ENCODE results near the gene SMARCA2.

The SMARCA2 gene

GRCh38 chr9:2043243-2043642, 28.1 kb downstream of the SMARCA2 start:
- DNase-seq: no peak

GRCh38 chr9:2043881-2044462, 28.8 kb downstream of the SMARCA2 start:
- no peak for DNase-seq

GRCh38 chr9:2047144-2047671, 32.1 kb downstream of the SMARCA2 start:
- no peak for DNase-seq

GRCh38 chr9:2047916-2048315, 32.8 kb downstream of the SMARCA2 start:
- no peak for DNase-seq

GRCh38 chr9:2050236-2050635, 35.1 kb downstream of the SMARCA2 start:
- no peak for DNase-seq

GRCh38 chr9:2053883-2054845, 39.0 kb downstream of the SMARCA2 start:
- DNase-seq: no peak

GRCh38 chr9:2055203-2055658, 40.1 kb downstream of the SMARCA2 start:
- DNase-seq: no peak

GRCh38 chr9:2059274-2059929, 44.3 kb downstream of the SMARCA2 start:
- DNase-seq: no peak

- DNase-seq: no peak
Observed at GRCh38 chr9:2060424-2060823, 45.3 kb downstream of the SMARCA2 start.

- DNase-seq: no peak
Observed at GRCh38 chr9:2065704-2066103, 50.6 kb downstream of the SMARCA2 start.

- DNase-seq: no peak
Observed at GRCh38 chr9:2066312-2067273, 51.4 kb downstream of the SMARCA2 start.

GRCh38 chr9:2072752-2073405, 57.7 kb downstream of the SMARCA2 start:
- no peak for DNase-seq

- DNase-seq: no peak
Observed at GRCh38 chr9:2082772-2083171, 67.6 kb downstream of the SMARCA2 start.

- no peak for DNase-seq
Observed at GRCh38 chr9:2083479-2083878, 68.3 kb downstream of the SMARCA2 start.

GRCh38 chr9:2085716-2086115, 70.6 kb downstream of the SMARCA2 start:
- no peak for DNase-seq

- no peak for DNase-seq
Observed at GRCh38 chr9:2086116-2086515, 71.0 kb downstream of the SMARCA2 start.

GRCh38 chr9:2086971-2087370, 71.8 kb downstream of the SMARCA2 start:
- no peak for DNase-seq

- DNase-seq: no peak
Observed at GRCh38 chr9:2087500-2088313, 72.6 kb downstream of the SMARCA2 start.

GRCh38 chr9:2093920-2094597, 78.9 kb downstream of the SMARCA2 start:
- DNase-seq: no peak

GRCh38 chr9:2096376-2096970, 81.3 kb downstream of the SMARCA2 start:
- no peak for DNase-seq
